ENCODE data around the gene BET1L.

BET1L gene

GRCh38 chr11:216081-216974 is 9.1 kb upstream of the BET1L start:
- no peak for TF ChIP-seq CTCF (IDR thresholded peaks at IDR 0.05; ENCODE audit: control extremely low read depth, extremely low read depth, low read depth, missing control alignments)
- no peak for DNase-seq (ENCODE audit: extremely low spot score)
- POLR2A ChIA-PET: interaction anchor here (0.5 to 1.8 kb wide), 4 partner anchors 9 to 57 kb away, joined by 3 to 5 read pairs (median 3); partner anchors contain the start of genes BET1L and RIC8A
- CTCF ChIA-PET: interaction anchor here (1.1 to 3.4 kb wide), 7 partner anchors 9 to 146 kb away, joined by 3 to 11 read pairs (median 3); partner anchors contain the start of genes BET1L and RIC8A

- POLR2A ChIA-PET: interaction anchor here (0.5 to 1.8 kb wide), 3 partner anchors 8 to 43 kb away, joined by 3 to 5 read pairs (median 3); partner anchors contain the start of genes BET1L and RIC8A
- DNase-seq (ENCODE audit: extremely low spot score): no peak
- no peak for TF ChIP-seq CTCF (IDR thresholded peaks at IDR 0.05; ENCODE audit: control extremely low read depth, extremely low read depth, low read depth, missing control alignments)
- CTCF ChIA-PET: interaction anchor here (1.1 to 3.4 kb wide), 4 partner anchors 8 to 146 kb away, joined by 3 to 11 read pairs (median 4); partner anchors contain the start of genes BET1L and RIC8A
These were observed 8.4 kb upstream of the BET1L start for GRCh38 chr11:215581-216037.

- ChIA-PET CTCF (interaction anchor here (1.7 to 3.4 kb wide), 2 partner anchors 37 to 148 kb away, joined by 6 to 11 read pairs; no protein-coding TSS in a partner anchor), POLR2A (interaction anchor here (0.7 kb wide), 1 partner anchor 526 kb away, joined by 3 read pairs; no protein-coding TSS in a partner anchor)
- no peak for TF ChIP-seq CTCF (IDR thresholded peaks at IDR 0.05; ENCODE audit: control extremely low read depth, extremely low read depth, low read depth, missing control alignments)
- DNase-seq (ENCODE audit: extremely low spot score): no peak
These were observed 6.9 kb upstream of the BET1L start for GRCh38 chr11:214083-214482.

- POLR2A ChIA-PET: no interaction called here
These were observed 5.9 kb upstream of the BET1L start for GRCh38 chr11:213111-213510.

GRCh38 chr11:212150-213100 is 5.2 kb upstream of the BET1L start:
- DNase-seq (ENCODE audit: extremely low spot score): no peak
- ChIA-PET POLR2A (interaction anchor here (0.6 kb wide), 1 partner anchor 584 kb away, joined by 3 read pairs; no protein-coding TSS in a partner anchor), CTCF (interaction anchor here (0.7 to 1.9 kb wide), 5 partner anchors 9 to 66 kb away, joined by 3 to 6 read pairs (median 4); partner anchors contain the start of gene NLRP6)
- no peak for TF ChIP-seq CTCF (IDR thresholded peaks at IDR 0.05; ENCODE audit: control extremely low read depth, extremely low read depth, low read depth, missing control alignments)

More at GRCh38 chr11:213111-213510, 5.9 kb upstream of the BET1L start:
- no peak for DNase-seq (ENCODE audit: extremely low spot score)
- no peak for TF ChIP-seq CTCF (IDR thresholded peaks at IDR 0.05; ENCODE audit: control extremely low read depth, extremely low read depth, low read depth, missing control alignments)
- CTCF ChIA-PET: interaction anchor here (0.7 to 1.9 kb wide), 3 partner anchors 38 to 65 kb away, joined by 3 to 6 read pairs (median 4); partner anchors contain the start of gene NLRP6

All from GM10248 (cell line).